HepG2 (cell line): ENCODE results near the gene SNAP23. TPM values are rescaled to one million over a fixed set of nuclear protein-coding genes. Genes with fewer than 3 reads are reported as not detected.
A peak's percentile ranks its signal among the peaks of the same experiment; 100 is the strongest.

ENCODE experiments used
- AGO2 ChIP-seq: fragments of 200-400 bp; formaldehyde crosslinking; optimal IDR thresholded peaks from 2 replicates; pipeline ENCODE3; 2017; ENCODE audit warnings: mild to moderate bottlenecking, low read depth, low read length, moderate library complexity
- ARHGAP35 ChIP-seq: sonication (generic); formaldehyde crosslinking; IDR thresholded peaks from 2 replicates; pipeline ENCODE4 v1.9.0; 2022; ENCODE audit warnings: mild to moderate bottlenecking, inconsistent platforms, moderate library complexity, missing genetic modification reagents, borderline replicate concordance
- CC2D1A ChIP-seq: sonication (generic); formaldehyde crosslinking; IDR thresholded peaks from 2 replicates; pipeline ENCODE4 v1.8.1; 2023; ENCODE audit warnings: mild to moderate bottlenecking, missing genetic modification reagents
- PRMT3 ChIP-seq: sonication (generic); formaldehyde crosslinking; IDR thresholded peaks from 2 replicates; pipeline ENCODE4 v1.8.1; 2022; ENCODE audit warnings: low read depth, mild to moderate bottlenecking, moderate library complexity, missing genetic modification reagents, borderline replicate concordance
- ZFYVE20 ChIP-seq: sonication (generic); formaldehyde crosslinking; IDR thresholded peaks from 2 replicates; pipeline ENCODE4 v1.8.0; 2023; ENCODE audit warnings: low read depth, mild to moderate bottlenecking, moderate library complexity, missing genetic modification reagents, borderline replicate concordance
- ZNF746 ChIP-seq: sonication (generic); formaldehyde crosslinking; IDR thresholded peaks from 2 replicates; pipeline ENCODE4 v1.8.0; 2022; ENCODE audit warnings: mild to moderate bottlenecking, missing genetic modification reagents
- ZNF772 ChIP-seq: sonication (generic); formaldehyde crosslinking; IDR thresholded peaks from 2 replicates; pipeline ENCODE4 v1.5.0; 2020; ENCODE audit warnings: mild to moderate bottlenecking, missing genetic modification reagents
- polyA plus RNA-seq, 8 experiments: library from polyadenylated mRNA; depleted of rRNA in 3 of 8; stranded (reverse) in 7 of 8; unstranded in 1 of 8; fragments of >200 nt; fragmentation: Illumina TruSeq in 4 of 8; extraction: Trizol in 4 of 8; gene quantifications; 2 replicates each; pipeline versions ENCODE4 v1.2.1 to v1.2.3, GENCODE V29; 2011 to 2016; ENCODE audit warnings: low read depth in 4 of 8, missing spikeins in 1 of 8, mixed read lengths in 1 of 8; ENCODE audit not compliant: insufficient read depth in 1 of 8
- total RNA-seq, 5 experiments: library from RNA; depleted of rRNA; stranded (reverse); fragments of >200 nt; fragmentation: Illumina TruSeq; extraction: Trizol; gene quantifications; 2 replicates each; pipeline ENCODE4 v1.2.3, GENCODE V29; 2016; ENCODE audit warnings: low read depth in 1 of 5
- TF ChIP-seq, protein P1 (sequence below): sonication (generic); formaldehyde crosslinking; IDR thresholded peaks from 2 replicates; pipeline ENCODE4 v1.4.0; 2020; ENCODE audit warnings: missing genetic modification reagents
- TF ChIP-seq, protein P2 (sequence below): sonication (generic); formaldehyde crosslinking; IDR thresholded peaks from 2 replicates; pipeline ENCODE4 v1.5.0; 2020; ENCODE audit warnings: mild to moderate bottlenecking, missing genetic modification reagents, moderate library complexity
- TF ChIP-seq, protein P3 (sequence below): IDR thresholded peaks from 2 replicates; pipeline ENCODE4 v1.6.1; 2016; ENCODE audit warnings: missing compliant biosample characterization, missing genetic modification reagents, borderline replicate concordance
- TF ChIP-seq, protein P4 (sequence below): sonication (generic); formaldehyde crosslinking; IDR thresholded peaks from 2 replicates; pipeline ENCODE4 v1.4.0; 2020; ENCODE audit warnings: missing genetic modification reagents
- TF ChIP-seq, protein P5 (sequence below): sonication (generic); formaldehyde crosslinking; IDR thresholded peaks from 2 replicates; pipeline ENCODE4 v1.4.0; 2020; ENCODE audit warnings: missing genetic modification reagents
- TF ChIP-seq, protein P6 (sequence below): sonication (generic); formaldehyde crosslinking; IDR thresholded peaks from 2 replicates; pipeline ENCODE4 v1.4.0; 2020; ENCODE audit warnings: low read depth, mild to moderate bottlenecking, missing genetic modification reagents

SNAP23 gene
- total and polyA plus RNA-seq, 2 of the 13 experiments (the other 11 are each of a cell fraction or from before 2014, with no cell fraction given), result 37.0 to 101 TPM

DNA sequence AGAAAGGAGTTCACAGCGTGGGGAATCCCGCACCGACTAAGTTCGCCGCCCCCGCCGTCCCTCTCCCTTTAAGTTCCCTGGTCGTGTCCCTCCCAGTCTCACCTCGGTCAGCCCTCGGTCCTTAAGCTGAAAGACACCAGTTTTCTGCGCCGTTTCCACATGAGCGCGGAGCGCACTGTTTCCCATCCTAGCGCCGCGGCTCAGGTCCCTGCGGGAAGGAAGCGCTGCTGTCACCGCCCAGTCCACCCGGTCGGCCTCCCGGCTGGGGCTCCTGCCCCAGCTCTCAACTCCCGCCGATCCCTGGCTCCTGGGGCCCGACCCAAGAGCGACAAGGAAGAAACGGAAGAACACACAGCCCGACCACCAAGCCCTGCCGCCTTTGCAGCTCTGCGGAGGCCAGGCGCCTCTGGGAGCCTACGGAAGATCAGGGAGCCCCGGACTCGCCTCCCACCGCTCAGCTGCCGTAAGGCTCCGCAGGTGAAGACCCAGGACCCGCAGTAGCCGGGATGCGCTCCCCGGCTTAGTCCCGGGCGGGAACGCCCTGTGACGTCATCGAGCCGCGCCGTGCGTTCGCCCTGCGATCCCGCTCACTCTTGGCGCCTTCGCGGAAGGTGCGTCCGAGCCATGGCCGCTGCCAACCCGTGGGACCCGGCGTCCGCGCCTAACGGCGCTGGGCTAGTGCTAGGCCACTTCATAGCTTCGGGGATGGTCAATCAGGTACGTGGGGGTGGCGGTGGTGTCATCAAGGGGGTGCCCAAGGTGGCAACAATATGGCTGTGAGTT is 53.0 kb downstream of the SNAP23 start, which contains the start of the genes HAUS2 and LRRC57 (continued):
- TF ChIP-seq, protein P1, sequence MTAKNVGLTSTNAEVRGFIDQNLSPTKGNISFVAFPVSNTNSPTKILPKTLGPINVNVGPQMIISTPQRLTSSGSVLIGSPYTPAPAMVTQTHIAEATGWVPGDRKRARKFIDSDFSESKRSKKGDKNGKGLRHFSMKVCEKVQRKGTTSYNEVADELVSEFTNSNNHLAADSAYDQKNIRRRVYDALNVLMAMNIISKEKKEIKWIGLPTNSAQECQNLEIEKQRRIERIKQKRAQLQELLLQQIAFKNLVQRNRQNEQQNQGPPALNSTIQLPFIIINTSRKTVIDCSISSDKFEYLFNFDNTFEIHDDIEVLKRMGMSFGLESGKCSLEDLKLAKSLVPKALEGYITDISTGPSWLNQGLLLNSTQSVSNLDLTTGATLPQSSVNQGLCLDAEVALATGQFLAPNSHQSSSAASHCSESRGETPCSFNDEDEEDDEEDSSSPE (CRISPR knock-in tag), result peak; percentile 96
- TF ChIP-seq ZNF746 (CRISPR knock-in tag), result peak; percentile 48; the same call in 1 of the 2 replicates
- no peak for TF ChIP-seq CC2D1A (CRISPR knock-in tag)
- peak; percentile 72 for TF ChIP-seq AGO2
- TF ChIP-seq, protein P2, sequence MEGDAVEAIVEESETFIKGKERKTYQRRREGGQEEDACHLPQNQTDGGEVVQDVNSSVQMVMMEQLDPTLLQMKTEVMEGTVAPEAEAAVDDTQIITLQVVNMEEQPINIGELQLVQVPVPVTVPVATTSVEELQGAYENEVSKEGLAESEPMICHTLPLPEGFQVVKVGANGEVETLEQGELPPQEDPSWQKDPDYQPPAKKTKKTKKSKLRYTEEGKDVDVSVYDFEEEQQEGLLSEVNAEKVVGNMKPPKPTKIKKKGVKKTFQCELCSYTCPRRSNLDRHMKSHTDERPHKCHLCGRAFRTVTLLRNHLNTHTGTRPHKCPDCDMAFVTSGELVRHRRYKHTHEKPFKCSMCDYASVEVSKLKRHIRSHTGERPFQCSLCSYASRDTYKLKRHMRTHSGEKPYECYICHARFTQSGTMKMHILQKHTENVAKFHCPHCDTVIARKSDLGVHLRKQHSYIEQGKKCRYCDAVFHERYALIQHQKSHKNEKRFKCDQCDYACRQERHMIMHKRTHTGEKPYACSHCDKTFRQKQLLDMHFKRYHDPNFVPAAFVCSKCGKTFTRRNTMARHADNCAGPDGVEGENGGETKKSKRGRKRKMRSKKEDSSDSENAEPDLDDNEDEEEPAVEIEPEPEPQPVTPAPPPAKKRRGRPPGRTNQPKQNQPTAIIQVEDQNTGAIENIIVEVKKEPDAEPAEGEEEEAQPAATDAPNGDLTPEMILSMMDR, result no peak
- TF ChIP-seq ZNF772 (CRISPR knock-in tag), result peak; percentile 86; the same call in 1 of the 2 replicates
- TF ChIP-seq, protein P3, sequence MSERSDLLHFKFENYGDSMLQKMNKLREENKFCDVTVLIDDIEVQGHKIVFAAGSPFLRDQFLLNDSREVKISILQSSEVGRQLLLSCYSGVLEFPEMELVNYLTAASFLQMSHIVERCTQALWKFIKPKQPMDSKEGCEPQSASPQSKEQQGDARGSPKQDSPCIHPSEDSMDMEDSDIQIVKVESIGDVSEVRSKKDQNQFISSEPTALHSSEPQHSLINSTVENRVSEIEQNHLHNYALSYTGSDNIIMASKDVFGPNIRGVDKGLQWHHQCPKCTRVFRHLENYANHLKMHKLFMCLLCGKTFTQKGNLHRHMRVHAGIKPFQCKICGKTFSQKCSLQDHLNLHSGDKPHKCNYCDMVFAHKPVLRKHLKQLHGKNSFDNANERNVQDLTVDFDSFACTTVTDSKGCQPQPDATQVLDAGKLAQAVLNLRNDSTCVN (CRISPR knock-in tag), result no peak; the same call in 1 of the 2 replicates
- TF ChIP-seq ZFYVE20 (CRISPR knock-in tag), result no peak
- TF ChIP-seq PRMT3 (CRISPR knock-in tag), result no peak
- TF ChIP-seq, protein P4, sequence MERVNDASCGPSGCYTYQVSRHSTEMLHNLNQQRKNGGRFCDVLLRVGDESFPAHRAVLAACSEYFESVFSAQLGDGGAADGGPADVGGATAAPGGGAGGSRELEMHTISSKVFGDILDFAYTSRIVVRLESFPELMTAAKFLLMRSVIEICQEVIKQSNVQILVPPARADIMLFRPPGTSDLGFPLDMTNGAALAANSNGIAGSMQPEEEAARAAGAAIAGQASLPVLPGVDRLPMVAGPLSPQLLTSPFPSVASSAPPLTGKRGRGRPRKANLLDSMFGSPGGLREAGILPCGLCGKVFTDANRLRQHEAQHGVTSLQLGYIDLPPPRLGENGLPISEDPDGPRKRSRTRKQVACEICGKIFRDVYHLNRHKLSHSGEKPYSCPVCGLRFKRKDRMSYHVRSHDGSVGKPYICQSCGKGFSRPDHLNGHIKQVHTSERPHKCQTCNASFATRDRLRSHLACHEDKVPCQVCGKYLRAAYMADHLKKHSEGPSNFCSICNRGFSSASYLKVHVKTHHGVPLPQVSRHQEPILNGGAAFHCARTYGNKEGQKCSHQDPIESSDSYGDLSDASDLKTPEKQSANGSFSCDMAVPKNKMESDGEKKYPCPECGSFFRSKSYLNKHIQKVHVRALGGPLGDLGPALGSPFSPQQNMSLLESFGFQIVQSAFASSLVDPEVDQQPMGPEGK (CRISPR knock-in tag), result peak; percentile 68
- TF ChIP-seq, protein P5, sequence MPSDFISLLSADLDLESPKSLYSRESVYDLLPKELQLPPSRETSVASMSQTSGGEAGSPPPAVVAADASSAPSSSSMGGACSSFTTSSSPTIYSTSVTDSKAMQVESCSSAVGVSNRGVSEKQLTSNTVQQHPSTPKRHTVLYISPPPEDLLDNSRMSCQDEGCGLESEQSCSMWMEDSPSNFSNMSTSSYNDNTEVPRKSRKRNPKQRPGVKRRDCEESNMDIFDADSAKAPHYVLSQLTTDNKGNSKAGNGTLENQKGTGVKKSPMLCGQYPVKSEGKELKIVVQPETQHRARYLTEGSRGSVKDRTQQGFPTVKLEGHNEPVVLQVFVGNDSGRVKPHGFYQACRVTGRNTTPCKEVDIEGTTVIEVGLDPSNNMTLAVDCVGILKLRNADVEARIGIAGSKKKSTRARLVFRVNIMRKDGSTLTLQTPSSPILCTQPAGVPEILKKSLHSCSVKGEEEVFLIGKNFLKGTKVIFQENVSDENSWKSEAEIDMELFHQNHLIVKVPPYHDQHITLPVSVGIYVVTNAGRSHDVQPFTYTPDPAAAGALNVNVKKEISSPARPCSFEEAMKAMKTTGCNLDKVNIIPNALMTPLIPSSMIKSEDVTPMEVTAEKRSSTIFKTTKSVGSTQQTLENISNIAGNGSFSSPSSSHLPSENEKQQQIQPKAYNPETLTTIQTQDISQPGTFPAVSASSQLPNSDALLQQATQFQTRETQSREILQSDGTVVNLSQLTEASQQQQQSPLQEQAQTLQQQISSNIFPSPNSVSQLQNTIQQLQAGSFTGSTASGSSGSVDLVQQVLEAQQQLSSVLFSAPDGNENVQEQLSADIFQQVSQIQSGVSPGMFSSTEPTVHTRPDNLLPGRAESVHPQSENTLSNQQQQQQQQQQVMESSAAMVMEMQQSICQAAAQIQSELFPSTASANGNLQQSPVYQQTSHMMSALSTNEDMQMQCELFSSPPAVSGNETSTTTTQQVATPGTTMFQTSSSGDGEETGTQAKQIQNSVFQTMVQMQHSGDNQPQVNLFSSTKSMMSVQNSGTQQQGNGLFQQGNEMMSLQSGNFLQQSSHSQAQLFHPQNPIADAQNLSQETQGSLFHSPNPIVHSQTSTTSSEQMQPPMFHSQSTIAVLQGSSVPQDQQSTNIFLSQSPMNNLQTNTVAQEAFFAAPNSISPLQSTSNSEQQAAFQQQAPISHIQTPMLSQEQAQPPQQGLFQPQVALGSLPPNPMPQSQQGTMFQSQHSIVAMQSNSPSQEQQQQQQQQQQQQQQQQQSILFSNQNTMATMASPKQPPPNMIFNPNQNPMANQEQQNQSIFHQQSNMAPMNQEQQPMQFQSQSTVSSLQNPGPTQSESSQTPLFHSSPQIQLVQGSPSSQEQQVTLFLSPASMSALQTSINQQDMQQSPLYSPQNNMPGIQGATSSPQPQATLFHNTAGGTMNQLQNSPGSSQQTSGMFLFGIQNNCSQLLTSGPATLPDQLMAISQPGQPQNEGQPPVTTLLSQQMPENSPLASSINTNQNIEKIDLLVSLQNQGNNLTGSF, result no peak
- TF ChIP-seq ARHGAP35 (CRISPR knock-in tag), result no peak
- TF ChIP-seq, protein P6, sequence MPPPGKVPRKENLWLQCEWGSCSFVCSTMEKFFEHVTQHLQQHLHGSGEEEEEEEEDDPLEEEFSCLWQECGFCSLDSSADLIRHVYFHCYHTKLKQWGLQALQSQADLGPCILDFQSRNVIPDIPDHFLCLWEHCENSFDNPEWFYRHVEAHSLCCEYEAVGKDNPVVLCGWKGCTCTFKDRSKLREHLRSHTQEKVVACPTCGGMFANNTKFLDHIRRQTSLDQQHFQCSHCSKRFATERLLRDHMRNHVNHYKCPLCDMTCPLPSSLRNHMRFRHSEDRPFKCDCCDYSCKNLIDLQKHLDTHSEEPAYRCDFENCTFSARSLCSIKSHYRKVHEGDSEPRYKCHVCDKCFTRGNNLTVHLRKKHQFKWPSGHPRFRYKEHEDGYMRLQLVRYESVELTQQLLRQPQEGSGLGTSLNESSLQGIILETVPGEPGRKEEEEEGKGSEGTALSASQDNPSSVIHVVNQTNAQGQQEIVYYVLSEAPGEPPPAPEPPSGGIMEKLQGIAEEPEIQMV (CRISPR knock-in tag), result peak; percentile 64; the same call in 1 of the 2 replicates
